ENCODE measurements around the gene PLA2G4D. TPM values are rescaled to one million over a fixed set of nuclear protein-coding genes. Genes with fewer than 3 reads are reported as not detected.
A peak's percentile ranks its signal among the peaks of the same experiment; 100 is the strongest.

The PLA2G4D gene
- total and polyA plus RNA-seq, 5 donors from 2014 or later = not detected

DNA sequence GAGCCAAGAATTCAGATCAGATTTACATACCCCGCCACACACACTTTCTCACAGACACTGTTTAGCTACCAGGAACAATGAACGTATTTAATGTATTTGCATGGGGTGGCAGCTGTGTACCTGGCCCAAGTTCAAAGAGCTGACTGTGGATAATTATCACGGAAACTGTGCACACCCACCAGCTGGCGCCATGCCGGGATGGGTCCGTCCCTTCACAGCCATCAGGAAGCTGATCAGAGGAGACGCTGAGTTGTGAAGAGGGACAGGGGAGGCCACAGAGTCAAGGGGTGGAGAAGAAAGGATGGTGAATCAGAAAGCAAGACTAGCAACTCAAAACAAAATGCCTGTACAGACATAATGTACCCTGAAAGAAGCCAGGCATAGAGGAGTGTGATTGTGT is 13.1 kb upstream of the PLA2G4D start:
- H3K4me1 Mint-ChIP-seq = peaks cover 0 to 4% (median 2%) of the 10 kb centered on the region in 4 donors
- peaks cover 39% of the 10 kb centered on the region for H3K27me3 Mint-ChIP-seq
- Histone ChIP-seq H3K4me3 (ENCODE audit: low read depth, low read length) (no peak overlapping the region), H3K4me1 (ENCODE audit: control insufficient read depth, insufficient read depth, low read length, poor library complexity, severe bottlenecking) (no peaks in the 10 kb centered on the region), H3K9me3 (ENCODE audit: control insufficient read depth in 2 of 2, low read length in 2 of 2) (no peaks in the 10 kb centered on the region), H3K27ac (ENCODE audit: insufficient read depth, low read length, poor library complexity, severe bottlenecking) (no peak overlapping the region), H3K36me3 (ENCODE audit: control insufficient read depth, insufficient read depth, low read length) (no peaks in the 10 kb centered on the region), H3K27me3 (ENCODE audit: control insufficient read depth, insufficient read depth, low read length) (peaks cover 11% of the 10 kb centered on the region)
- DNase-seq (peak in 1 of 3 donors; percentile 11), ATAC-seq (ENCODE audit: low read depth in 2 of 2) (no peak)
- H3K27ac Mint-ChIP-seq = peak overlapping the region in 1 of 3 donors; percentile 10
- H3K4me3 Mint-ChIP-seq = no peak overlapping the region
- no peaks in the 10 kb centered on the region for H3K36me3 Mint-ChIP-seq
- H3K9me3 Mint-ChIP-seq = peaks cover 0 to 3% (median 0%) of the 10 kb centered on the region in 7 donors

DNA sequence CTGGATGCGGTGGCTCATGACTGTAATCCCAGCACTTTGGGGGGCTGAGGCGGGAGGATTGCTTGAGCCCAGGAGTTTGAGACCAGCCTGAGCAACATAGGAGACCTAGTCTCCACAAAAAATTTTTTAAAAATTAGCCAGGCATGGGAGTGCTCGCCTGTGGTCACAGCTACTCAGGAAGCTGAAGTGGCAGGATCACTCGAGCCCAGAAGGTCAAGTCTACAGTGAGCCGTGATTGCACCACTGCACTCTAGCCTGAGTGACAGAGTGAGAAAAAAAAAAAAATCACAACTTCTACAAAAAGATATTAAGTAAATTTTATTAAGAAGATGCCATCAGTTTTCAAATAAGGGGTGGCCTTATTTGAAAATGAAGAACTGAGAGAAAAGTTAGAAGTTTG is 11.9 kb upstream of the PLA2G4D start:
- H3K27ac ChIP-seq (ENCODE audit: insufficient read depth, low read length, poor library complexity, severe bottlenecking) = no peak overlapping the region
- peaks cover 0 to 3% (median 0%) of the 10 kb centered on the region in 7 donors for H3K9me3 Mint-ChIP-seq
- no peaks in the 10 kb centered on the region for H3K4me1 ChIP-seq (ENCODE audit: control insufficient read depth, insufficient read depth, low read length, poor library complexity, severe bottlenecking)
- no peak for ATAC-seq (ENCODE audit: low read depth in 2 of 2)
- no peak overlapping the region for H3K4me3 ChIP-seq (ENCODE audit: low read depth, low read length)
- peaks cover 40% of the 10 kb centered on the region for H3K27me3 Mint-ChIP-seq
- peaks cover 10% of the 10 kb centered on the region for H3K27me3 ChIP-seq (ENCODE audit: control insufficient read depth, insufficient read depth, low read length)
- H3K36me3 Mint-ChIP-seq = no peaks in the 10 kb centered on the region
- peaks cover 0 to 4% (median 2%) of the 10 kb centered on the region in 4 donors for H3K4me1 Mint-ChIP-seq
- no peak overlapping the region for H3K27ac Mint-ChIP-seq
- no peaks in the 10 kb centered on the region for H3K36me3 ChIP-seq (ENCODE audit: control insufficient read depth, insufficient read depth, low read length)
- no peaks in the 10 kb centered on the region for H3K9me3 ChIP-seq (ENCODE audit: control insufficient read depth in 2 of 2, low read length in 2 of 2)
- no peak for DNase-seq
- no peak overlapping the region for H3K4me3 Mint-ChIP-seq

DNA sequence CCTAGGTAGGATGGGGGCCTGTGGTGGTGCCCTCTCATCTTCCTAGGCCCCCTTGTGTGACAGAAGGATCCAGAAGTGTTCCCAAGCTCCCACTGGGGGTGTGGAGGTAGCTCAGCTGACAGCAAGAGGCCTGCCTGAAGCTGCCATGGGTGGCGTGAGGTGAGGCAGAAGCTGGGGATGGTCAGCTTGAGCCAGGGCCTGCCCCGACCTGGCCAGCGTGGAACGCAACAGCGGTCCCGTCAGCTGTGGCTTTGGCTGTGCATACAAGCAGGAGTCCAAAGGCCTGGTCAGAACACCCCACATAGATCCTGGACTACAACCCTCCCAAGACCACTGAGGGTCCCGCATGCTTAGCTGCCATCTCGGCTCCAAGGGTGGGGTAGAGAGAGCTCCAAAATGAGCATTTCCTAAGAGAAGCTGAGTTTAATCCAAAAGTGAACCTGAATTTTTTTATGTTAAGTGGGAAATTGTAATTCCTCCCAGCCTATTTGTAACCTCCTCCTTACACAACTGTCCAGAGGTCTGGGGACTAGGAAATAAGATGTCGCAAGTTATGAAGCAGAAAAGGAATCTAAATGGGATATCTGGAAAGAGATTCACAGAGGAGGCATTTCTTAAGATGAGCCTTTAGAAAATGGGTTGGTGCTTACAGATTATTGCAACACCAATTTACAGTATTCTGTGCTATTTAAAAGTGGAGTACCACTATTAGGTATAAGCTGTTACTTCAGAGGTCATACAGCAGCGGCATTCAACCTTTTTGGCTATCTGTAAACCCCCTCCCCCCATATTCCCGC is 9.9 kb upstream of the PLA2G4D start:
- no peaks in the 10 kb centered on the region for H3K9me3 Mint-ChIP-seq
- no peak for ATAC-seq (ENCODE audit: low read depth in 2 of 2)
- H3K4me1 ChIP-seq (ENCODE audit: control insufficient read depth, insufficient read depth, low read length, poor library complexity, severe bottlenecking) = no peaks in the 10 kb centered on the region
- H3K27ac Mint-ChIP-seq = no peak overlapping the region
- peaks cover 3% of the 10 kb centered on the region for H3K27me3 ChIP-seq (ENCODE audit: control insufficient read depth, insufficient read depth, low read length)
- H3K4me3 ChIP-seq (ENCODE audit: low read depth, low read length) = no peak overlapping the region
- H3K4me1 Mint-ChIP-seq = peaks cover 0 to 4% (median 2%) of the 10 kb centered on the region in 4 donors
- H3K27me3 Mint-ChIP-seq = peaks cover 25% of the 10 kb centered on the region
- DNase-seq = no peak
- no peak overlapping the region for H3K27ac ChIP-seq (ENCODE audit: insufficient read depth, low read length, poor library complexity, severe bottlenecking)
- no peaks in the 10 kb centered on the region for H3K36me3 Mint-ChIP-seq
- H3K9me3 ChIP-seq (ENCODE audit: control insufficient read depth in 2 of 2, low read length in 2 of 2) = no peaks in the 10 kb centered on the region
- H3K36me3 ChIP-seq (ENCODE audit: control insufficient read depth, insufficient read depth, low read length) = no peaks in the 10 kb centered on the region
- no peak overlapping the region for H3K4me3 Mint-ChIP-seq

DNA sequence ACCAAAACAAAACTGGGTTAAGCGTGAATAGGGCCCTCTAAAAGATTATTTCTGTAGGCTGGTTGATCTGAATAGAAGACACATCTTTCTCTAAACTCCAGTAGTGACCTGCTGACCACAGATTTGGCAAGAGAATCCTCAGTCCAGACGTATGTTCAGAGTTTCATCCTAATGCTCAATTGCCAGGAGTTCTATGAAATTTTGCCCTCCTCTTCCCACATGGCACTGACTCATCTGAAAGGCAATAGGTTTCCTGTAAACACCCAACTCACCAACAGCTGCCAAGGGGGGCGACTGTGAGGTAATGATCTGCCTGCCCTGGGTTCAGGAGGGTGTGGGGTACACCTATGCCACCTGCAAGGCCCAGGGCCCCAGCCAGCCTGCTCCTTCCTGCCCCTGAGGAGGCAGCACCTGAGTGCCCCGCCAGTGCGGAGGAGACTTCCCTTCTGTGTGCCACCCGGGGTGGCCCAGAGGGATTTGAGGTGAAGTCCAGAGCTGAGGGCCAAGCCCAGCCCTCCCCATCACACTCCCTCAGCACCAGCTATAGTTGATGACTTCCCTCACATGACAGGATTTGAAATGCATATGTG is 8.4 kb upstream of the PLA2G4D start:
- Histone ChIP-seq H3K4me1 (ENCODE audit: control insufficient read depth, insufficient read depth, low read length, poor library complexity, severe bottlenecking) (no peaks in the 10 kb centered on the region), H3K36me3 (ENCODE audit: control insufficient read depth, insufficient read depth, low read length) (no peaks in the 10 kb centered on the region), H3K4me3 (ENCODE audit: low read depth, low read length) (no peak overlapping the region), H3K27me3 (ENCODE audit: control insufficient read depth, insufficient read depth, low read length) (no peaks in the 10 kb centered on the region), H3K9me3 (ENCODE audit: control insufficient read depth in 2 of 2, low read length in 2 of 2) (no peaks in the 10 kb centered on the region), H3K27ac (ENCODE audit: insufficient read depth, low read length, poor library complexity, severe bottlenecking) (no peak overlapping the region)
- no peak for ATAC-seq (ENCODE audit: low read depth in 2 of 2)
- Mint-ChIP-seq H3K27me3 (peaks cover 27% of the 10 kb centered on the region), H3K9me3 (no peaks in the 10 kb centered on the region), H3K27ac (no peak overlapping the region), H3K36me3 (no peaks in the 10 kb centered on the region), H3K4me1 (peaks cover 0 to 4% (median 2%) of the 10 kb centered on the region in 4 donors), H3K4me3 (no peak overlapping the region)
- no peak for DNase-seq

DNA sequence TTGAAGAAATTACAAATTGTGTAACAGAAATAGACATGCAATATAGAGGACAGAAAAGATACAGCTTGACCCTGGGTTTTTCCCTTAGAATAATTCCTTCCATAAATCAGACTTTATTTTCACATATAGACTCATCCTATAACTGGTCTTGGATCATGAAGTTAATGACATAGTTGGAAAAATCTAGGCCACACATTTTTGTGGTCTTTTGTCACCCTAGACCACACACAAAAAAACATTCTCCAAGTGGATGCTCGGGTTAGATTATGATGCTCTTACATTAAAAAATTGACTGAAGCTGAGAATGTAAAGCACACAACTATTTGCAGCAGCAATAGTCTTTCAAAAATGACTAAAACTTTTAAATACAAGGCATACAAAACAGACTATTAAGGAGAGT is 7.5 kb upstream of the PLA2G4D start:
- H3K4me3 Mint-ChIP-seq = no peak overlapping the region
- H3K27me3 Mint-ChIP-seq = peaks cover 23% of the 10 kb centered on the region
- no peaks in the 10 kb centered on the region for H3K4me1 Mint-ChIP-seq
- Histone ChIP-seq H3K4me3 (ENCODE audit: low read depth, low read length) (no peak overlapping the region), H3K27ac (ENCODE audit: insufficient read depth, low read length, poor library complexity, severe bottlenecking) (no peak overlapping the region), H3K27me3 (ENCODE audit: control insufficient read depth, insufficient read depth, low read length) (no peaks in the 10 kb centered on the region), H3K36me3 (ENCODE audit: control insufficient read depth, insufficient read depth, low read length) (no peaks in the 10 kb centered on the region), H3K4me1 (ENCODE audit: control insufficient read depth, insufficient read depth, low read length, poor library complexity, severe bottlenecking) (no peaks in the 10 kb centered on the region), H3K9me3 (ENCODE audit: control insufficient read depth in 2 of 2, low read length in 2 of 2) (no peaks in the 10 kb centered on the region)
- ATAC-seq (ENCODE audit: low read depth in 2 of 2) (no peak), DNase-seq (no peak)
- no peaks in the 10 kb centered on the region for H3K36me3 Mint-ChIP-seq
- H3K27ac Mint-ChIP-seq = no peak overlapping the region
- no peaks in the 10 kb centered on the region for H3K9me3 Mint-ChIP-seq

DNA sequence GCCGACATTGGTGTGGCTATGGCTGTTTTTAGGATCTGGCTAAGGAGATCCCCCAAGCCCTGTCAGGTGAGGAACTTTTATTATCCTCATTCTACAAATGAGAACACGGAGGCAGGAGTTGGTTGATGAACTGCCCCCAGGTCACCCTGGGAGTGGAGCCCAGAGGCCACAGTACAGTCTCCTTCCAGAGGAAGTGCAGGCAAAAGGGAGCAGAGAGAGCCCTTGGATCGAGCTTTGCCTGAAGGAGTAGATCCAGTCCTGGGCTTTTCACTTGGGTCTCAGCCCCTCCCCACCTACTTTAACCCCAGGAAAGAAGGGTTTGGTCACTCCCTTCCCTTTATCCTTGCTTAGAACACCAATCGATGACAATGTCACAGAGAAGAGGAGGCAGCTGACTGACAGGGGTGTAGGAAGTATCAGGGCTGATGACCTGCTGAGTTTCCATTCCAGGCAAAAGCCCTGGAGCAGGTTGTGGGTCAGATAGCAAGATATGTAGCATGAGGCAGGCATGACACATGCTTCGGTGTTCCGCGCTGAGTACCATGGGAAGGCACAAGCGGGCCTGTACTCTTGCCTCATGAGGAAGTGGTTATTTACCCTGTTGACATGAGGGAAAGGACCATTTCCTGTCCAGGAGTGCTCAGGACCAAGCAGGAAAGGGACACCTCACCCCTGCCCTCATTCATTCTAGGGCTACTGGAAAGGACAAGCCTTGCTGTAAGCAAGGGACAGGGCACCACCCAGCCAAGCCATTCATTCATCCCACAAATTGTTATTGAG is 5.8 kb upstream of the PLA2G4D start:
- H3K36me3 Mint-ChIP-seq = no peaks in the 10 kb centered on the region
- H3K4me3 Mint-ChIP-seq = no peak overlapping the region
- ATAC-seq (ENCODE audit: low read depth in 2 of 2) = no peak
- Histone ChIP-seq H3K4me1 (ENCODE audit: control insufficient read depth, insufficient read depth, low read length, poor library complexity, severe bottlenecking) (no peaks in the 10 kb centered on the region), H3K36me3 (ENCODE audit: control insufficient read depth, insufficient read depth, low read length) (no peaks in the 10 kb centered on the region), H3K9me3 (ENCODE audit: control insufficient read depth in 2 of 2, low read length in 2 of 2) (no peaks in the 10 kb centered on the region), H3K27ac (ENCODE audit: insufficient read depth, low read length, poor library complexity, severe bottlenecking) (no peak overlapping the region), H3K4me3 (ENCODE audit: low read depth, low read length) (no peak overlapping the region), H3K27me3 (ENCODE audit: control insufficient read depth, insufficient read depth, low read length) (no peaks in the 10 kb centered on the region)
- H3K27ac Mint-ChIP-seq = no peak overlapping the region
- no peaks in the 10 kb centered on the region for H3K9me3 Mint-ChIP-seq
- no peak for DNase-seq
- peaks cover 13% of the 10 kb centered on the region for H3K27me3 Mint-ChIP-seq
- no peaks in the 10 kb centered on the region for H3K4me1 Mint-ChIP-seq

DNA sequence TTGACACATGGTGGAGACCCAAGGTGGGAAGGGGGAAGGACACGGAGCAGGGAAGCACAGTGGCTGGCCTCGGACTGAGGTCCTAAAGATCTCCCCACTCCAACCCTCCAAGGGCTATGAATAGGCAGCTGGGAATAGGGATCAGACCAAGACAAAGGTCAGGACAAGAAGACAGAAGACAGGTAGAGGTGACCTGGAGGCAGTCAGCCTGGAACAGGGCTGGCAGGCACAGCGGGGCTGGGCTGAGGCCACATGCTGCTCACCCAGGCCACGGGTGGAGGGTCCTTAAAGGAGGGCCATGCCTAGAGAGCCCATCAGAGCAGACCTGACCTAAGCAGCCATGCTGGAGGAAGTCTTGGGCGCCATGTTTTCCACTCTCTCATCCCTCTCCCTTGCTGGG is 2.7 kb upstream of the PLA2G4D start:
- Mint-ChIP-seq H3K36me3 (no peaks in the 10 kb centered on the region), H3K4me1 (no peaks in the 10 kb centered on the region), H3K27ac (no peak overlapping the region), H3K9me3 (no peaks in the 10 kb centered on the region), H3K27me3 (peaks cover 12% of the 10 kb centered on the region), H3K4me3 (no peak overlapping the region)
- no peaks in the 10 kb centered on the region for H3K9me3 ChIP-seq (ENCODE audit: control insufficient read depth in 2 of 2, low read length in 2 of 2)
- no peak overlapping the region for H3K4me3 ChIP-seq (ENCODE audit: low read depth, low read length)
- ATAC-seq (ENCODE audit: low read depth in 2 of 2) (no peak), DNase-seq (no peak)
- no peak overlapping the region for H3K27ac ChIP-seq (ENCODE audit: insufficient read depth, low read length, poor library complexity, severe bottlenecking)
- H3K27me3 ChIP-seq (ENCODE audit: control insufficient read depth, insufficient read depth, low read length) = no peaks in the 10 kb centered on the region
- no peaks in the 10 kb centered on the region for H3K4me1 ChIP-seq (ENCODE audit: control insufficient read depth, insufficient read depth, low read length, poor library complexity, severe bottlenecking)
- no peaks in the 10 kb centered on the region for H3K36me3 ChIP-seq (ENCODE audit: control insufficient read depth, insufficient read depth, low read length)
